Omental fat pad (tissue), 4 donors: Measurements from ENCODE around the gene THY1. TPM values are rescaled to one million over a fixed set of nuclear protein-coding genes. Genes with fewer than 3 reads are reported as not detected.

Experiments
- ATAC-seq: fragments of 150-250 bp; one replicate; pipeline ENCODE4 v1.9.1; 2016; ENCODE audit warnings: mild to moderate bottlenecking, moderate library complexity; ENCODE audit not compliant: low FRiP score
- DNase-seq: peaks from one replicate; pipeline ENCODE4 v3.0.0-alpha.2; 2019; ENCODE audit warnings: low spot score
- CTCF ChIP-seq, 3 donors: fragments of 450-650 bp; IDR thresholded peaks; one replicate each; pipeline ENCODE4 v1.5.1; 2016 to 2017; ENCODE audit warnings: antibody characterized with exemption in 3 of 3, mild to moderate bottlenecking in 3 of 3, moderate library complexity in 2 of 3
- total RNA-seq, 4 donors: library from RNA; depleted of rRNA; stranded (reverse); fragments of >200 nt; gene quantifications; one replicate each; pipeline ENCODE4 v1.1.0, GENCODE V29; 2016

The THY1 gene
- total RNA-seq, 4 donors from 2014 or later: 12.0 to 71.5 (median 33.3) TPM

- no peak for ATAC-seq
- TF ChIP-seq CTCF (IDR thresholded peaks at IDR 0.05): no peak
- no peak for DNase-seq
Observed at GRCh38 chr11:119380160-119380826, 42.7 kb downstream of the THY1 start.

GRCh38 chr11:119378851-119379465, 44.0 kb downstream of the THY1 start:
- TF ChIP-seq CTCF (IDR thresholded peaks at IDR 0.05): no peak
- DNase-seq: no peak
- no peak for ATAC-seq

GRCh38 chr11:119377961-119378667, 44.9 kb downstream of the THY1 start:
- no peak for DNase-seq
- ATAC-seq: no peak

GRCh38 chr11:119377112-119377901, 45.7 kb downstream of the THY1 start:
- ATAC-seq (no peak), DNase-seq (no peak)
- TF ChIP-seq CTCF (IDR thresholded peaks at IDR 0.05): no peak

More at GRCh38 chr11:119377961-119378667, 44.9 kb downstream of the THY1 start:
- TF ChIP-seq CTCF (IDR thresholded peaks at IDR 0.05): no peak

- DNase-seq (no peak), ATAC-seq (no peak)
- TF ChIP-seq CTCF (IDR thresholded peaks at IDR 0.05): no peak
Observed at GRCh38 chr11:119376197-119376847, 46.6 kb downstream of the THY1 start.
